ENCODE measurements around the gene NOCT. TPM values are rescaled to one million over a fixed set of nuclear protein-coding genes. Genes with fewer than 3 reads are reported as not detected.

The NOCT gene
- total and polyA plus RNA-seq, 2 of the 4 experiments (the other 2 are of a cell fraction) = 5.5 to 41.4 TPM

GRCh38 chr4:138979742-138980141 lies 35.8 kb upstream of the NOCT start:
- Histone ChIP-seq H3K18ac (ENCODE audit: low read depth, low read length) (no peak overlapping the region), H4K91ac (ENCODE audit: insufficient read depth, low read depth, low read length) (no peak overlapping the region), H2BK120ac (ENCODE audit: low read depth, low read length) (no peak overlapping the region), H3K4me2 (ENCODE audit: low read depth, low read length) (no peak overlapping the region), H3K4ac (ENCODE audit: low read depth, low read length) (no peak overlapping the region), H3K4me1 (ENCODE audit: control insufficient read depth, insufficient read depth, low read length) (peaks cover 3% of the 10 kb centered on the region), H3K79me1 (ENCODE audit: low read depth in 1 of 2, low read length in 2 of 2) (no peaks in the 10 kb centered on the region), H3K27me3 (ENCODE audit: control insufficient read depth, insufficient read depth, low read length) (no peaks in the 10 kb centered on the region), H3K23ac (ENCODE audit: low read depth, low read length) (no peak overlapping the region), H2BK15ac (ENCODE audit: low read depth, low read length) (no peak overlapping the region), H3K27ac (ENCODE audit: insufficient read depth, low read length) (no peak overlapping the region), H2BK20ac (ENCODE audit: low read depth, low read length) (no peak overlapping the region), H4K5ac (ENCODE audit: low read depth, low read length) (no peak overlapping the region), H3K14ac (replicated peaks; ENCODE audit: low read depth, low read length) (no peak overlapping the region), H4K20me1 (ENCODE audit: insufficient read depth, low read length) (no peaks in the 10 kb centered on the region), H3K4me3 (ENCODE audit: insufficient read depth, low read depth, low read length) (no peak overlapping the region), H2AFZ (replicated peaks; ENCODE audit: low read length, poor library complexity) (no peak overlapping the region), H3K36me3 (ENCODE audit: control insufficient read depth, insufficient read depth, low read length) (no peaks in the 10 kb centered on the region), H3K56ac (ENCODE audit: extremely low read depth, insufficient read depth, low read length) (no peak overlapping the region), H2BK5ac (ENCODE audit: low read depth, low read length, poor library complexity, severe bottlenecking) (no peak overlapping the region), H3K9me1 (ENCODE audit: insufficient read depth, low read length) (no peaks in the 10 kb centered on the region), H2AK9ac (replicated peaks; ENCODE audit: low read depth, low read length, poor library complexity) (no peak overlapping the region), H3K9me3 (ENCODE audit: control insufficient read depth, insufficient read depth, low read length) (no peaks in the 10 kb centered on the region), H2AK5ac (ENCODE audit: low read depth, low read length) (no peak overlapping the region), H3K9ac (ENCODE audit: low read depth, low read length) (no peak overlapping the region), H4K8ac (ENCODE audit: low read depth in 2 of 2, low read length in 2 of 2) (no peak overlapping the region)
- ChIA-PET POLR2A (ENCODE audit: unreplicated experiment) (interaction anchor here (0.5 kb wide), 1 partner anchor 39 kb away, joined by 3 read pairs; no protein-coding TSS in a partner anchor), CTCF (no interaction called here)
- in situ Hi-C loops (cut with MboI; ENCODE audit: low sequenced_read_pairs) = no loop called here
- BruUV-seq (replicated peaks) = no TSS peak
- ATAC-seq (ENCODE audit: low read depth) = no peak
- DNase-seq = no peak
- intact Hi-C loops (cut with micrococcal nuclease) = no loop called here
- WGBS, 2 experiments (ENCODE audit: extremely low coverage in 2 of 2, insufficient read length in 1 of 2) = no CpG with 5 or more reads among the region's 2 CpGs
- TF ChIP-seq CEBPB (IDR thresholded peaks at IDR 0.05; ENCODE audit: low read depth, low read length) (no peak), SMC3 (IDR thresholded peaks at IDR 0.05; ENCODE audit: low read depth, low read length) (no peak), MXI1 (IDR thresholded peaks at IDR 0.05; ENCODE audit: borderline replicate concordance, low read depth, low read length) (no peak), FOS (IDR thresholded peaks at IDR 0.05; ENCODE audit: low read depth, low read length) (no peak), CHD1 (IDR thresholded peaks at IDR 0.05; ENCODE audit: low read depth, low read length) (no peak), RFX5 (IDR thresholded peaks at IDR 0.05; ENCODE audit: low read depth, low read length) (no peak), USF2 (IDR thresholded peaks at IDR 0.05; ENCODE audit: low read depth, low read length) (no peak), POLR2A (IDR thresholded peaks at IDR 0.05; ENCODE audit: low read depth, low read length) (no peak), BHLHE40 (IDR thresholded peaks at IDR 0.05; ENCODE audit: low read depth, low read length) (no peak), ELK1 (IDR thresholded peaks at IDR 0.05; ENCODE audit: borderline replicate concordance, low read depth, low read length) (no peak), RAD21 (IDR thresholded peaks at IDR 0.05; ENCODE audit: low read length) (no peak), RCOR1 (IDR thresholded peaks at IDR 0.05; ENCODE audit: insufficient replicate concordance, low read length) (no peak), MAFK (IDR thresholded peaks at IDR 0.05; ENCODE audit: low read depth, low read length) (no peak)
- dilution Hi-C loops (cut with HindIII; ENCODE audit: low sequenced_read_pairs, unreplicated experiment) = no loop called here
